Panc1 (cell line): ENCODE measurements around the gene SPATA17. TPM values are rescaled to one million over a fixed set of nuclear protein-coding genes. Genes with fewer than 3 reads are reported as not detected.

Source experiments
- ATAC-seq: fragments of 200-7000 bp; cut with Tn5 transposase; 2 replicates; pipeline ENCODE4 v1.9.1; 2020; ENCODE audit warnings: mild to moderate bottlenecking, moderate library complexity
- BruUV-seq: library from RNA; stranded (reverse); fragments of 400-500 nt; replicated peaks from 2 replicates; lab custom pipeline; 2021; lab: Mats Ljungman, UMichigan
- CTCF ChIA-PET: fragments of 300-600 bp; sonication (Branson Sonifier 250); formaldehyde crosslinking; loops from one replicate; lab custom pipeline; 2022; ENCODE audit warnings: antibody characterized with exemption; lab: Charles Lee
- POLR2A ChIA-PET: fragments of 300-600 bp; sonication (Branson Sonifier 250); formaldehyde crosslinking; loops from one replicate; lab custom pipeline; 2022; ENCODE audit warnings: antibody characterized with exemption; lab: Charles Lee
- DNase-seq: peaks from one replicate; pipeline ENCODE4 v3.0.0-alpha.2; 2010; ENCODE audit warnings: low read depth, low spot score
- H3K27ac ChIP-seq: 2 replicates; pipeline ENCODE4 v1.5.1; 2011; ENCODE audit warnings: mild to moderate bottlenecking, low read length, inconsistent platforms
- H3K27me3 ChIP-seq: fragments of 200-500 bp; sonication (Bioruptor generic); 2 replicates; pipeline ENCODE4 v1.6.0; 2014; ENCODE audit warnings: low read length, inconsistent platforms; ENCODE audit not compliant: control insufficient read depth, insufficient read depth
- H3K36me3 ChIP-seq: fragments of 200-500 bp; sonication (Bioruptor generic); 2 replicates; pipeline ENCODE4 v1.5.1; 2014; ENCODE audit warnings: inconsistent platforms, mild to moderate bottlenecking, low read length, moderate library complexity; ENCODE audit not compliant: control insufficient read depth, insufficient read depth
- H3K4me1 ChIP-seq: 2 replicates; pipeline ENCODE4 v1.5.1; 2011; ENCODE audit warnings: inconsistent platforms, mild to moderate bottlenecking, low read length, moderate library complexity; ENCODE audit not compliant: control insufficient read depth, insufficient read depth
- H3K4me3 ChIP-seq, 2 experiments: 2 replicates each; pipeline ENCODE4 v1.5.1; 2011 to 2012; ENCODE audit warnings: low read depth in 2 of 2, low read length in 2 of 2, mild to moderate bottlenecking in 2 of 2, inconsistent platforms in 1 of 2, moderate library complexity in 1 of 2
- H3K9me3 ChIP-seq: fragments of 200-500 bp; sonication (Bioruptor generic); 2 replicates; pipeline ENCODE4 v1.5.1; 2014; ENCODE audit warnings: low read depth, mild to moderate bottlenecking, inconsistent platforms, low read length, moderate library complexity; ENCODE audit not compliant: control insufficient read depth, insufficient read depth
- POLR2AphosphoS5 ChIP-seq: IDR thresholded peaks from 2 replicates; pipeline ENCODE4 v1.6.1; 2012; ENCODE audit warnings: mild to moderate bottlenecking, low read depth, low read length, moderate library complexity
- REST ChIP-seq, 2 experiments: IDR thresholded peaks; 2 replicates each; pipeline ENCODE4 v1.6.1; 2011 to 2012; ENCODE audit warnings: low read depth in 2 of 2, control low read depth in 1 of 2, low read length in 1 of 2, mild to moderate bottlenecking in 1 of 2, moderate library complexity in 1 of 2; ENCODE audit not compliant: insufficient read depth in 1 of 2
- SIN3A ChIP-seq: IDR thresholded peaks from 2 replicates; pipeline ENCODE4 v1.6.1; 2012; ENCODE audit warnings: low read depth, mild to moderate bottlenecking, low read length, moderate library complexity, borderline replicate concordance; ENCODE audit not compliant: insufficient read depth
- TCF7L2 ChIP-seq: IDR thresholded peaks from 2 replicates; pipeline ENCODE4 v1.6.1; 2011; ENCODE audit warnings: mild to moderate bottlenecking, low read depth, low read length, inconsistent platforms
- in situ Hi-C: cut with HindIII; loops from 2 replicates; pipeline ENCODE4 v1.10.0; 2016; ENCODE audit warnings: low sequenced_read_pairs, low pct_unique_long_range_greater_than_20kb
- intact Hi-C: fragments of 100-400 bp; cut with micrococcal nuclease; formaldehyde crosslinking; loops from one replicate; pipeline ENCODE4 v1.10.0; 2022; ENCODE audit not compliant: unreplicated experiment
- total RNA-seq: library from RNA; stranded (reverse); gene quantifications from one replicate; pipeline ENCODE4 v1.2.1, GENCODE V29; 2021; ENCODE audit not compliant: unreplicated experiment
- TF ChIP-seq, protein P1 (sequence below): fragments of 450-650 bp; IDR thresholded peaks from 2 replicates; pipeline ENCODE4 v1.5.1; 2017; ENCODE audit warnings: mild to moderate bottlenecking

SPATA17 gene
- total RNA-seq, 1 experiment from 2014 or later: 0.51 TPM

- TF ChIP-seq POLR2AphosphoS5 (no peak), TCF7L2 (no peak), REST (IDR thresholded peaks at IDR 0.05; ENCODE audit: insufficient read depth in 1 of 2, low read depth in 2 of 2, low read length in 1 of 2) (no peak), SIN3A (no peak)
- TF ChIP-seq, protein P1, sequence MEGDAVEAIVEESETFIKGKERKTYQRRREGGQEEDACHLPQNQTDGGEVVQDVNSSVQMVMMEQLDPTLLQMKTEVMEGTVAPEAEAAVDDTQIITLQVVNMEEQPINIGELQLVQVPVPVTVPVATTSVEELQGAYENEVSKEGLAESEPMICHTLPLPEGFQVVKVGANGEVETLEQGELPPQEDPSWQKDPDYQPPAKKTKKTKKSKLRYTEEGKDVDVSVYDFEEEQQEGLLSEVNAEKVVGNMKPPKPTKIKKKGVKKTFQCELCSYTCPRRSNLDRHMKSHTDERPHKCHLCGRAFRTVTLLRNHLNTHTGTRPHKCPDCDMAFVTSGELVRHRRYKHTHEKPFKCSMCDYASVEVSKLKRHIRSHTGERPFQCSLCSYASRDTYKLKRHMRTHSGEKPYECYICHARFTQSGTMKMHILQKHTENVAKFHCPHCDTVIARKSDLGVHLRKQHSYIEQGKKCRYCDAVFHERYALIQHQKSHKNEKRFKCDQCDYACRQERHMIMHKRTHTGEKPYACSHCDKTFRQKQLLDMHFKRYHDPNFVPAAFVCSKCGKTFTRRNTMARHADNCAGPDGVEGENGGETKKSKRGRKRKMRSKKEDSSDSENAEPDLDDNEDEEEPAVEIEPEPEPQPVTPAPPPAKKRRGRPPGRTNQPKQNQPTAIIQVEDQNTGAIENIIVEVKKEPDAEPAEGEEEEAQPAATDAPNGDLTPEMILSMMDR: no peak
- Histone ChIP-seq H3K9me3 (no peaks in the 10 kb centered on the region), H3K4me1 (no peaks in the 10 kb centered on the region), H3K27me3 (no peaks in the 10 kb centered on the region), H3K4me3 (no peak overlapping the region), H3K27ac (no peak overlapping the region), H3K36me3 (no peaks in the 10 kb centered on the region)
- in situ Hi-C loops (no loop called here), intact Hi-C loops (no loop called here)
- no TSS peak for BruUV-seq
- DNase-seq: no peak
- no peak for ATAC-seq
- ChIA-PET CTCF (no interaction called here), POLR2A (no interaction called here)
Measured at GRCh38 chr1:217856342-217857034, 225.3 kb downstream of the SPATA17 start.

- DNase-seq (no peak), ATAC-seq (no peak)
- no peaks in the 10 kb centered on the region for H3K36me3 ChIP-seq
- intact Hi-C loops: no loop called here
- no TSS peak for BruUV-seq
- TF ChIP-seq TCF7L2 (no peak), SIN3A (no peak), POLR2AphosphoS5 (no peak), REST (IDR thresholded peaks at IDR 0.05; ENCODE audit: insufficient read depth in 1 of 2, low read depth in 2 of 2, low read length in 1 of 2) (no peak)
- TF ChIP-seq, protein P1: no peak
- in situ Hi-C loops: no loop called here
- H3K27ac ChIP-seq: no peak overlapping the region
- H3K9me3 ChIP-seq: no peaks in the 10 kb centered on the region
- ChIA-PET CTCF (no interaction called here), POLR2A (no interaction called here)
- no peaks in the 10 kb centered on the region for H3K4me1 ChIP-seq
- no peak overlapping the region for H3K4me3 ChIP-seq
- H3K27me3 ChIP-seq: no peaks in the 10 kb centered on the region
Measured at GRCh38 chr1:217857061-217857460, 225.9 kb downstream of the SPATA17 start.
